Fibroblast of villous mesenchyme (primary cell): Measurements from ENCODE around the gene CCDC170. TPM values are rescaled to one million over a fixed set of nuclear protein-coding genes. Genes with fewer than 3 reads are reported as not detected.

Experiments
- DNase-seq: peaks from one replicate; pipeline ENCODE4 v3.0.0-alpha.2; 2010; ENCODE audit warnings: low read depth
- H3K4me3 ChIP-seq: 2 replicates; pipeline ENCODE4 v1.5.1; 2011; ENCODE audit warnings: low read depth, mild to moderate bottlenecking, low read length
- CTCF ChIP-seq: IDR thresholded peaks from 2 replicates; pipeline ENCODE4 v1.5.1; 2012; ENCODE audit warnings: low read depth, mild to moderate bottlenecking, low read length; ENCODE audit not compliant: insufficient read depth
- total RNA-seq: library from RNA; depleted of rRNA; stranded (reverse); fragments of >200 nt; gene quantifications from 2 replicates; pipeline ENCODE4 v1.2.3, GENCODE V29; 2012

Gene CCDC170
- total RNA-seq, 1 donor, result 3.9 TPM

- TF ChIP-seq CTCF, result no peak
- no peak for DNase-seq
- H3K4me3 ChIP-seq, result no peak overlapping the region
Measured at GRCh38 chr6:151576633-151577032, 82.8 kb downstream of the CCDC170 start.

- no peak for TF ChIP-seq CTCF
- peak; percentile 36 for DNase-seq
- no peak overlapping the region for H3K4me3 ChIP-seq
Measured at GRCh38 chr6:151577257-151577656, 83.4 kb downstream of the CCDC170 start.

- DNase-seq, result no peak
- TF ChIP-seq CTCF, result no peak
- no peak overlapping the region for H3K4me3 ChIP-seq
Measured at GRCh38 chr6:151585741-151586140, 91.9 kb downstream of the CCDC170 start.

- no peak for DNase-seq
- H3K4me3 ChIP-seq, result no peak overlapping the region
- TF ChIP-seq CTCF, result no peak
Measured at GRCh38 chr6:151589667-151590066, 95.8 kb downstream of the CCDC170 start.

GRCh38 chr6:151590742-151591141, 96.9 kb downstream of the CCDC170 start:
- DNase-seq, result no peak
- no peak for TF ChIP-seq CTCF

GRCh38 chr6:151592449-151593159, 98.8 kb downstream of the CCDC170 start:
- H3K4me3 ChIP-seq, result no peak overlapping the region
- no peak for DNase-seq
- TF ChIP-seq CTCF, result no peak

More at GRCh38 chr6:151590742-151591141, 96.9 kb downstream of the CCDC170 start:
- H3K4me3 ChIP-seq, result no peak overlapping the region

- H3K4me3 ChIP-seq, result no peak overlapping the region
- DNase-seq, result peak; percentile 33
- TF ChIP-seq CTCF, result no peak
Measured at GRCh38 chr6:151609146-151609902, 115.5 kb downstream of the CCDC170 start.
